HG03575 (cell line): Measurements from ENCODE around the gene MIER1.
A peak's percentile ranks its signal among the peaks of the same experiment; 100 is the strongest.

Source experiments
- ATAC-seq: cut with Tn5 transposase; IDR thresholded peaks from one replicate; pipeline ENCODE4 v1.9.1; 2021; ENCODE audit not compliant: unreplicated experiment, insufficient number of reproducible peaks, low FRiP score; ENCODE audit errors: extremely low read depth

The MIER1 gene

DNA sequence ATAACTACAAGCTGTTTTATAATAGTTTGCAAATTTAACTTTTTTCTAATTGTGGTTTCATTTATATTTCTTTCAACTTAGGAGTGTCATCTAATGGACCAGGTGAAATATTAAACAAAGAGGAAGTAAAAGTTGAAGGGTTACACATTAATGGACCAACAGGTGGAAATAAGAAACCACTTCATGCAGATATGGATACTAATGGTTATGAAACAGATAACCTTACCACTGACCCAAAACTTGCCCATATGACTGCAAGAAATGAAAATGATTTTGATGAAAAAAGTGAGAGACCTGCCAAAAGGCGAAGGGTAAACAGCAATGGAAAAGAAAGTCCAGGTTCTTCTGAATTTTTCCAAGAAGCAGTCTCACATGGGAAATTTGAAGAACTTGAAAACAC lies 59.7 kb downstream of the MIER1 start:
- ATAC-seq = peak; percentile 65

DNA sequence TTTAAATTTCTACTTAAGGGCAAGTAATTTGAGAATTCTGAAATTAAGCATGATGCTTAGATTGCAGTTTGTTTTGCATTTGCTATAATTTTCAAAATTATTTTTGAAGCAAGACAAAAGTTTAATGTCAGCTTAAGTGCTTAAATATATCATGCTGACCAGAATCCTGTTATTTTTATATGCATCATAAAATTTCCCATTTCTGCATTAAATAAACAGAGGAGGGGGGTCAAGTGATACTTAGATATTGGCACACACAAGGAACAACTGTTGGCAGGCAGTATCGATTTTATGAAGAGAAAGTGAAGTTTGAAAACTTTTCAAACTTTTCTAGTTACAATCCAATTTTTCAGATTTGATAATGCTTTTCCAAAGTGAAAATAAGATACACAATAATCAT lies 61.0 kb downstream of the MIER1 start:
- ATAC-seq = no peak

GRCh38 chr1:66993076-66993475 lies 68.3 kb downstream of the MIER1 start:
- ATAC-seq = no peak

- ATAC-seq = no peak
These were observed 71.4 kb downstream of the MIER1 start for GRCh38 chr1:66996018-66996682.

GRCh38 chr1:66998972-66999371 lies 74.2 kb downstream of the MIER1 start:
- ATAC-seq = no peak

GRCh38 chr1:66999640-67000400 lies 75.0 kb downstream of the MIER1 start:
- no peak for ATAC-seq

GRCh38 chr1:67001682-67002425 lies 77.1 kb downstream of the MIER1 start:
- no peak for ATAC-seq

DNA sequence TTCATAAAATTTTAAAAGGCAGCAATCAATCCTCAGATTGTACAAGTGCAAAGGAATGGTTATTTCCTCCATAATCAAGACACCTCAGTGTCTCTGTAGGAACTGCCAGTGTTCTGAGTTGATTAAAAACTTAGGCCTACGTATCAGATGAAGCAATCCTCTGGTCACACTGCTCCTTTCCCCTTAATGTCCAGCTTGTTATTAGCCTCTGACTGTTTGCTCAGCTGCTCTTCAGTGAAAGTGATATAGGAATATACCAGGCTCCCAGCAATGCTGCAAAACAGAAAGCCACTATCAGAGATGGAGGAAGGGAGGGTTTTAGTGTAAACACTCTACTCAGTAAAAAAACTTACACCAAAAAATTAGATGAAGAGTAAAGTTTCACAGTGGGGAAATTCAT lies 79.4 kb downstream of the MIER1 start:
- no peak for ATAC-seq

GRCh38 chr1:67005068-67005467 lies 80.3 kb downstream of the MIER1 start:
- ATAC-seq = no peak

DNA sequence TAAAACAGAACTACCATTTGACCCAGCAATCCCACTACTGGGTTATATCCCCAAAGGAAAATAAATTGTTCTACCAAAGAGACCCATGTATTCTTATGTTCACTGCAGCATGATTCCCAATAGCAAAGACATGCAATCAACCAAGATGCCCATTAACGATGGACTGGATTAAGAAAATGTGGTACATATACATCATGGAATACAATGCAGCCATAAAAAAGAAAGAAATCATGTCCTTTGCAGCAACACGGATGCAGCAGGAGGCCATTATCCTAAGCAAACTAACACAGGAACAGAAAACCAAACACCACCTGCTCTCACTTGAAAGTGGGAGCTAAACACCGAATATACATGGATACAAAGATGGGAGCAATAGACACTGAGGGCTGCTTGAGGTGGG lies 85.0 kb downstream of the MIER1 start:
- no peak for ATAC-seq

DNA sequence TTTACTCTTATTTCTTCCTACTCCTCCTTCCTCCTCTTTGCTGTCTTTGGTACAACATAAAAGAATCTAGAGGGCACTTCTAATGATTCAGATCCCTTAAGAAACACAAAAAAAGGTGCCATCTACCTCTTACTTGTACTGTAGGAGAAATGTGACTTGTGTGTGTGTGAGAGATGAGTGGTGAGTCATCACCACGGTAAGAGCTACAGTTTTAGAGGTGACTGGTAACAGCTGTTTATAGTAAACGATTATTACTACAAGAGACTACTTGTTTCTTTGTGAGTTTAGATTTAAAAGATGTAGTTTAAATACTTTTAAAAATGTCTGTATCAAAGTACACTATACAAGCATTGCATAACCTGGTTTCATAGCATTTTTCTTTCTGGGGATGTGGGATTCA lies 88.8 kb downstream of the MIER1 start:
- no peak for ATAC-seq

DNA sequence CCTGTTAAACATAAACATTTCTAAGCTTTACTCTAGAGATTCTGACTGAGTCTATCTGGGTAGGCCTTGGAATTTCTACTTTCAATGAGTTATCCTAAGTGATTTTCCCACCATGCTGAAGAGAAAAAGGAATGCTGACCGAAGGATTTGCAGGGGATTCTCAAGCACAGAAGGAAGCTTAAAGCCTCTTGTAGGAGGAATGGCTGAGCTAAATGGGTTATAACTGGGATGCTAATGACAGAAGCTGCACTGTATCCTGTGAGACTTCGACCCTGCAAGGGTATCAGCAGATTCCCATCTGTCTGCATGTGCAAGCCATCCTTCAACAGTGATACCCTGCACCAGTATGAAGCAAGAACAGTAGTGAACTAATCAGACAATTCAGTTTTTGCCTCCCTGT lies 93.8 kb downstream of the MIER1 start:
- ATAC-seq = no peak

GRCh38 chr1:67019121-67019520 lies 94.3 kb downstream of the MIER1 start:
- no peak for ATAC-seq

DNA sequence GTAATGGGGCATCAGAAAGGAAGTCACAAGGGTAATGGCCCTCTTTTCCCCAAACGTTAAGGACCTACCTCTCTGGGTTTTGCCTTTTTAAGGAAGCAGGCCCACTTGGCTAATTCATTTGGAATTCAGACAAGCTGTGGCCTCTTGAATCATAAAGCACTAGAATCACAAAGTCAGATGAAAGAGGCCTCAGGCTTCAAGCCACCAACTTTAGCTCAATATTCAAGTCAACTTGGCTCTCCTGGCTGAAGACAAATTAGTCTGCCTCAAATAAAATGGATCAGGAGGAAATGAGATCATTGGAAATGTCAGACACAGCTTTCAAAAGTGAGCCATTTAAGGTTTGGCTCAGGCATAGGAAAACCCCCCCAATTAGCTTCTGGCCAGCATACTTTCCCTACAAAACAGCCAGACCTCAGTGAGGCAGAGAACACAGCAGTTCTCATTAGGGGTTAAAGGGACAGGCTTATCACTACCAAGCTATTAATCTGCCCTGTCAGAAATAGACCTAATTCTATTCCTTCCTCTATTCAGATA lies 94.9 kb downstream of the MIER1 start:
- ATAC-seq = no peak

- ATAC-seq = no peak
These were observed 95.5 kb downstream of the MIER1 start for GRCh38 chr1:67020304-67020703.

GRCh38 chr1:67020765-67021164 lies 96.0 kb downstream of the MIER1 start:
- no peak for ATAC-seq

GRCh38 chr1:67029472-67029871 lies 104.7 kb downstream of the MIER1 start:
- ATAC-seq = no peak

DNA sequence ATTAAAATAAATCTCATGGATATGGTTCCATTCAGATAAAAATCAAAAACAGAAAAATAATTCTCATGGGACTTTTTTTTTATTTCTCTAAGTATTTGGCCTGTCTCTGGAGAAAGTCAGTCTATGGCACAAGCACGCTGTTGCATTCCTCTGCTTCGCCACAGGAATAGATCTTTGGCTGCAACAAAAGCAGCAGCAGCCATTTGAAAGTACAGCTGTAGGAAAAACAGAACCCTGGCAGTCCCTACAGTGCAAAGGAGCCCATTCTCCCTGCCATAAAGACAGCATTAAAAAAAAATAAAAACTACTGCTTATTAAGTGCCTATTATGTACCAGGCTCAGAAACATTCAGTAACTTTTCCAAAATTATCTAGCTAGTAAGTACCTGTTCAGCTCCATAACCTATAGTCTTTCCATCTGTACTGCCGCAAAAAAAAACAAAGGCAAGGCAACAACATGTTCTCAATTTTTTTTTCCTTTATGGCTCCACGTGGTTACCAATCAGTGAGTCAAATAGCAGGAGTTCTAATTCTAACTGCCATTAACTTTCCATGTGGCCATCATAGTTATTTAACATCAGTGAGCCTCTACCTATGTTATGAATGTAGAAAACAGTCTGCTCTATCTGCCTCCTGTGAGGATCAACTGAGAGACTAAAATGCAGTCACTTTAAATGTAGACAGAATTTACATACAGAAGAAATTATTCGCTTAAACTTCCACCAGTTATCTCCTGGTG lies 106.5 kb downstream of the MIER1 start:
- ATAC-seq = no peak

DNA sequence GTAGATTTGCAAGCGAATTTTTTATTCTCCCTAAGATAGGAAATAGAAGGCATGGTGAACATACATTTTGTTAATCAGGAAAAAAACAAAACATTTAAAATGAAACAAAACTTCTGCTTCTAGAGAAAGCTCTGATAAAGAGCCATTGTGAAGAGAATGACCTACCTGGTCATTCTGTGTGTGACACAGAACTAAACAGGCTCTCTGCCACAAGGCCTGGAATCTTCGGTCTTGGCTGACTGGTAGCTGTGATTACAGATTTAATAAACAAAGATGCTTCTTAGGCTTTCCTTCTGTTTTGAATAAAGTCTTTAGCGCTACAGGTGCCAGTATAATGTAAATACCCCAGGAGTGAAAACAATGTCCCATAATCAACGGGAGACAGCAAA lies 107.1 kb downstream of the MIER1 start:
- no peak for ATAC-seq
